Panc1 (cell line): ENCODE measurements around the gene PPBP. TPM values are rescaled to one million over a fixed set of nuclear protein-coding genes. Genes with fewer than 3 reads are reported as not detected.

Experiments
- ATAC-seq: fragments of 200-7000 bp; cut with Tn5 transposase; 2 replicates; pipeline ENCODE4 v1.9.1; 2020; ENCODE audit warnings: mild to moderate bottlenecking, moderate library complexity
- BruUV-seq: library from RNA; stranded (reverse); fragments of 400-500 nt; replicated peaks from 2 replicates; lab custom pipeline; 2021; lab: Mats Ljungman, UMichigan
- CTCF ChIA-PET: fragments of 300-600 bp; sonication (Branson Sonifier 250); formaldehyde crosslinking; loops from one replicate; lab custom pipeline; 2022; ENCODE audit warnings: antibody characterized with exemption; lab: Charles Lee
- POLR2A ChIA-PET: fragments of 300-600 bp; sonication (Branson Sonifier 250); formaldehyde crosslinking; loops from one replicate; lab custom pipeline; 2022; ENCODE audit warnings: antibody characterized with exemption; lab: Charles Lee
- DNase-seq: peaks from one replicate; pipeline ENCODE4 v3.0.0-alpha.2; 2010; ENCODE audit warnings: low read depth, low spot score
- H3K27ac ChIP-seq: 2 replicates; pipeline ENCODE4 v1.5.1; 2011; ENCODE audit warnings: mild to moderate bottlenecking, low read length, inconsistent platforms
- H3K27me3 ChIP-seq: fragments of 200-500 bp; sonication (Bioruptor generic); 2 replicates; pipeline ENCODE4 v1.6.0; 2014; ENCODE audit warnings: low read length, inconsistent platforms; ENCODE audit not compliant: control insufficient read depth, insufficient read depth
- H3K36me3 ChIP-seq: fragments of 200-500 bp; sonication (Bioruptor generic); 2 replicates; pipeline ENCODE4 v1.5.1; 2014; ENCODE audit warnings: inconsistent platforms, mild to moderate bottlenecking, low read length, moderate library complexity; ENCODE audit not compliant: control insufficient read depth, insufficient read depth
- H3K4me1 ChIP-seq: 2 replicates; pipeline ENCODE4 v1.5.1; 2011; ENCODE audit warnings: inconsistent platforms, mild to moderate bottlenecking, low read length, moderate library complexity; ENCODE audit not compliant: control insufficient read depth, insufficient read depth
- H3K4me3 ChIP-seq, 2 experiments: 2 replicates each; pipeline ENCODE4 v1.5.1; 2011 to 2012; ENCODE audit warnings: low read depth in 2 of 2, low read length in 2 of 2, mild to moderate bottlenecking in 2 of 2, inconsistent platforms in 1 of 2, moderate library complexity in 1 of 2
- H3K9me3 ChIP-seq: fragments of 200-500 bp; sonication (Bioruptor generic); 2 replicates; pipeline ENCODE4 v1.5.1; 2014; ENCODE audit warnings: low read depth, mild to moderate bottlenecking, inconsistent platforms, low read length, moderate library complexity; ENCODE audit not compliant: control insufficient read depth, insufficient read depth
- POLR2AphosphoS5 ChIP-seq: IDR thresholded peaks from 2 replicates; pipeline ENCODE4 v1.6.1; 2012; ENCODE audit warnings: mild to moderate bottlenecking, low read depth, low read length, moderate library complexity
- SIN3A ChIP-seq: IDR thresholded peaks from 2 replicates; pipeline ENCODE4 v1.6.1; 2012; ENCODE audit warnings: low read depth, mild to moderate bottlenecking, low read length, moderate library complexity, borderline replicate concordance; ENCODE audit not compliant: insufficient read depth
- TCF7L2 ChIP-seq: IDR thresholded peaks from 2 replicates; pipeline ENCODE4 v1.6.1; 2011; ENCODE audit warnings: mild to moderate bottlenecking, low read depth, low read length, inconsistent platforms
- in situ Hi-C: cut with HindIII; loops from 2 replicates; pipeline ENCODE4 v1.10.0; 2016; ENCODE audit warnings: low sequenced_read_pairs, low pct_unique_long_range_greater_than_20kb
- intact Hi-C: fragments of 100-400 bp; cut with micrococcal nuclease; formaldehyde crosslinking; loops from one replicate; pipeline ENCODE4 v1.10.0; 2022; ENCODE audit not compliant: unreplicated experiment
- total RNA-seq: library from RNA; stranded (reverse); gene quantifications from one replicate; pipeline ENCODE4 v1.2.1, GENCODE V29; 2021; ENCODE audit not compliant: unreplicated experiment
- TF ChIP-seq, protein P1 (sequence below): fragments of 450-650 bp; IDR thresholded peaks from 2 replicates; pipeline ENCODE4 v1.5.1; 2017; ENCODE audit warnings: mild to moderate bottlenecking
- TF ChIP-seq, protein P2 (sequence below), 2 experiments: IDR thresholded peaks; 2 replicates each; pipeline ENCODE4 v1.6.1; 2011 to 2012; ENCODE audit warnings: low read depth in 2 of 2, control low read depth in 1 of 2, low read length in 1 of 2, mild to moderate bottlenecking in 1 of 2, moderate library complexity in 1 of 2; ENCODE audit not compliant: insufficient read depth in 1 of 2

The PPBP gene
- total RNA-seq, 1 experiment from 2014 or later: not detected

DNA sequence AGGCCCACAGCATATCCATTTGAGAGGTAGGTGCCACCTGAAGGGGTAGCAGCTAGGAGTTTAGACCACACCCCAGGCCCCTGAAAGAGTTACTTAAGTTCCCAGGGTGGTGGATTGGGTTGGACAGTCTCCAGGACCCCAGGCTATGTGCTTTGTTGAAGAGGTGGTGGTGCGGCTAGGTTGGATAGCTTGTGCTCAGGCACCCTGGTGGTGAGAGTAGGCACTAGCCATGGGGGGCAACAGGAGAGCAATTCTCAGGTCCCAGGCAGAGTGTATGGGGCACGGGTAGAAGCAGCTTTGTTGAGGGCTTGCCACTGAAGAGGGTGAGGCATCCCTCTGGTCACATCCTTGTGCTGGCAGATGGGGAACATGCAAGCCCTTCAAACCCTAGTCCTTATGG, 11.8 kb downstream of the PPBP start:
- no TSS peak for BruUV-seq
- CTCF ChIA-PET: no interaction called here
- DNase-seq (no peak), ATAC-seq (no peak)
- Histone ChIP-seq H3K4me3 (no peak overlapping the region), H3K36me3 (no peaks in the 10 kb centered on the region), H3K9me3 (no peaks in the 10 kb centered on the region), H3K4me1 (no peaks in the 10 kb centered on the region), H3K27ac (no peak overlapping the region), H3K27me3 (no peaks in the 10 kb centered on the region)
- intact Hi-C loops (no loop called here), in situ Hi-C loops (no loop called here)
- TF ChIP-seq POLR2AphosphoS5 (no peak), SIN3A (no peak), TCF7L2 (no peak)
- TF ChIP-seq, protein P1, sequence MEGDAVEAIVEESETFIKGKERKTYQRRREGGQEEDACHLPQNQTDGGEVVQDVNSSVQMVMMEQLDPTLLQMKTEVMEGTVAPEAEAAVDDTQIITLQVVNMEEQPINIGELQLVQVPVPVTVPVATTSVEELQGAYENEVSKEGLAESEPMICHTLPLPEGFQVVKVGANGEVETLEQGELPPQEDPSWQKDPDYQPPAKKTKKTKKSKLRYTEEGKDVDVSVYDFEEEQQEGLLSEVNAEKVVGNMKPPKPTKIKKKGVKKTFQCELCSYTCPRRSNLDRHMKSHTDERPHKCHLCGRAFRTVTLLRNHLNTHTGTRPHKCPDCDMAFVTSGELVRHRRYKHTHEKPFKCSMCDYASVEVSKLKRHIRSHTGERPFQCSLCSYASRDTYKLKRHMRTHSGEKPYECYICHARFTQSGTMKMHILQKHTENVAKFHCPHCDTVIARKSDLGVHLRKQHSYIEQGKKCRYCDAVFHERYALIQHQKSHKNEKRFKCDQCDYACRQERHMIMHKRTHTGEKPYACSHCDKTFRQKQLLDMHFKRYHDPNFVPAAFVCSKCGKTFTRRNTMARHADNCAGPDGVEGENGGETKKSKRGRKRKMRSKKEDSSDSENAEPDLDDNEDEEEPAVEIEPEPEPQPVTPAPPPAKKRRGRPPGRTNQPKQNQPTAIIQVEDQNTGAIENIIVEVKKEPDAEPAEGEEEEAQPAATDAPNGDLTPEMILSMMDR: no peak
- TF ChIP-seq, protein P2, sequence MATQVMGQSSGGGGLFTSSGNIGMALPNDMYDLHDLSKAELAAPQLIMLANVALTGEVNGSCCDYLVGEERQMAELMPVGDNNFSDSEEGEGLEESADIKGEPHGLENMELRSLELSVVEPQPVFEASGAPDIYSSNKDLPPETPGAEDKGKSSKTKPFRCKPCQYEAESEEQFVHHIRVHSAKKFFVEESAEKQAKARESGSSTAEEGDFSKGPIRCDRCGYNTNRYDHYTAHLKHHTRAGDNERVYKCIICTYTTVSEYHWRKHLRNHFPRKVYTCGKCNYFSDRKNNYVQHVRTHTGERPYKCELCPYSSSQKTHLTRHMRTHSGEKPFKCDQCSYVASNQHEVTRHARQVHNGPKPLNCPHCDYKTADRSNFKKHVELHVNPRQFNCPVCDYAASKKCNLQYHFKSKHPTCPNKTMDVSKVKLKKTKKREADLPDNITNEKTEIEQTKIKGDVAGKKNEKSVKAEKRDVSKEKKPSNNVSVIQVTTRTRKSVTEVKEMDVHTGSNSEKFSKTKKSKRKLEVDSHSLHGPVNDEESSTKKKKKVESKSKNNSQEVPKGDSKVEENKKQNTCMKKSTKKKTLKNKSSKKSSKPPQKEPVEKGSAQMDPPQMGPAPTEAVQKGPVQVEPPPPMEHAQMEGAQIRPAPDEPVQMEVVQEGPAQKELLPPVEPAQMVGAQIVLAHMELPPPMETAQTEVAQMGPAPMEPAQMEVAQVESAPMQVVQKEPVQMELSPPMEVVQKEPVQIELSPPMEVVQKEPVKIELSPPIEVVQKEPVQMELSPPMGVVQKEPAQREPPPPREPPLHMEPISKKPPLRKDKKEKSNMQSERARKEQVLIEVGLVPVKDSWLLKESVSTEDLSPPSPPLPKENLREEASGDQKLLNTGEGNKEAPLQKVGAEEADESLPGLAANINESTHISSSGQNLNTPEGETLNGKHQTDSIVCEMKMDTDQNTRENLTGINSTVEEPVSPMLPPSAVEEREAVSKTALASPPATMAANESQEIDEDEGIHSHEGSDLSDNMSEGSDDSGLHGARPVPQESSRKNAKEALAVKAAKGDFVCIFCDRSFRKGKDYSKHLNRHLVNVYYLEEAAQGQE (IDR thresholded peaks at IDR 0.05; ENCODE audit: insufficient read depth in 1 of 2, low read depth in 2 of 2, low read length in 1 of 2): no peak
- POLR2A ChIA-PET: no interaction called here

DNA sequence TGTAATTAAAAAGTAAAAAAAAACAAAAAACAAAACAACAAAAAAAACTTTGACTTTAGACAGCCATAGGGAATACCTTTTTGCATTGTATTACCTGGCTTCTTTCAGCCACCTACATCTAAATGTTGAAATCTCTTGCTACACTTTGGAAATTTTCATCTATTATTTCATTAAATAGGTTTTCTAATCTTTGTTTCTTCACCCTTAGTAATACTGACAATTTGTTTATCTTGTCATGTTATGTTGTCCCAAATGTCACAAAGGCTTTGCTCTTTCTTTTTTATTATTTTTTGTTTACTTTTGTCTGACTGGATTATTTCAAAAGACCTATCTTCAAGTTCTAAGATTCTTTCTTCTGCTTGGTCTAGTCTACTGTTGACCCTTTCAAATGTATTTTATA, 13.6 kb downstream of the PPBP start:
- DNase-seq: no peak
- intact Hi-C loops: no loop called here
- Histone ChIP-seq H3K27me3 (no peaks in the 10 kb centered on the region), H3K9me3 (no peaks in the 10 kb centered on the region), H3K36me3 (no peaks in the 10 kb centered on the region), H3K27ac (no peak overlapping the region), H3K4me1 (no peaks in the 10 kb centered on the region), H3K4me3 (no peak overlapping the region)
- no TSS peak for BruUV-seq
- in situ Hi-C loops: no loop called here
- ChIA-PET POLR2A (no interaction called here), CTCF (no interaction called here)
- TF ChIP-seq, protein P1: no peak
- TF ChIP-seq TCF7L2 (no peak), POLR2AphosphoS5 (no peak), SIN3A (no peak)
- TF ChIP-seq, protein P2 (IDR thresholded peaks at IDR 0.05; ENCODE audit: insufficient read depth in 1 of 2, low read depth in 2 of 2, low read length in 1 of 2): no peak
- ATAC-seq: no peak
